ENCODE data around the gene ZFP64.
"Not testable (repeated sequence)": the region's sequence is repeated elsewhere in the genome, so short reads cannot be mapped to it uniquely, and the experiment has no call there.

Gene ZFP64

DNA sequence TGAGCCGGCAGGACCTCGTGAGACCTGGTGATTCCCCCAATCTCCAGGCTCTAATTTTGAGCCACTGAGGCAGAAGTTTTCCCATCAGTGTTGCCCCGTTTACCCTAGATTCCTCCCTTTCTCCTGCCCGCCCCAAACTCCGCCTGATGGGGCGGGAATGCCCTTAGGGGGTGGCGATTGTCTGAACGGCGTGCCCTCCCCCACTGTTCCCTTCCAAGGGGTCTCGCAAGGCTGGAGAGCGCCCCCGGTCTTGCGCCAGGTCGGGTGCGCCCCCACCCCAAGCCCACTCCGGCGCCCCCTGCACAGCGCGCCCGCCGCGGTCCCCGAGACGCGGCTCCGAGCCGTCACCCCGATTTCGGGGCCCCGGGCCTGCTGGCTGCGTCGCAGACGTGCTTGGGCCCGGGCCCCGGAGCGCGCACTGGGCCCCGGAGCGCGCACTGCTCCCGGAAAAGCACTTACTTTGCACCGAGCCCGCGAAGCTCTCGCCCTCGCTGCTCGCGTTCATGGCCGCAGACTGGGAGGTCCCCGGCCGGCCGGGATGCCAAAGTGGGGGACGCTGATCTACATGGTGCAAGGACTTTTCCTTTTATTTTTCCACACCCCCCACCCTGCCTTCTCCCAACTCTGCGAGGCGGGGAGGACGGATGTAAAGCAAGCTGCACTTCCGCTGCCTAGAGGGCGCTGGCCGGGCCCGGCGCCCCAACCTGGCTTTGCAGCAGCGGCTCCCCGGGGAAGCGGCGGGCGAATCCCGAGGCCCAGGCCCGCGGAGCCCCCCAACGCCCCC lies at the start of gene ZFP64:
Gene ZFP64, minus strand, starts transcription at position 648 of the 784 bp plus-strand sequence. Its CDS starts 143 bp downstream, at position 505.
- DNase-seq, result peak; percentile 83

GRCh38 chr20:52240802-52241201 lies 49.2 kb upstream of the ZFP64 start:
- DNase-seq, result no peak

- no peak for DNase-seq
Observed at GRCh38 chr20:52239102-52239501, 47.5 kb upstream of the ZFP64 start.

- DNase-seq, result no peak
Observed at GRCh38 chr20:52236292-52236691, 44.7 kb upstream of the ZFP64 start.

- no peak for DNase-seq
Observed at GRCh38 chr20:52235129-52235528, 43.5 kb upstream of the ZFP64 start.

GRCh38 chr20:52234302-52235045 lies 42.9 kb upstream of the ZFP64 start:
- no peak for DNase-seq

DNA sequence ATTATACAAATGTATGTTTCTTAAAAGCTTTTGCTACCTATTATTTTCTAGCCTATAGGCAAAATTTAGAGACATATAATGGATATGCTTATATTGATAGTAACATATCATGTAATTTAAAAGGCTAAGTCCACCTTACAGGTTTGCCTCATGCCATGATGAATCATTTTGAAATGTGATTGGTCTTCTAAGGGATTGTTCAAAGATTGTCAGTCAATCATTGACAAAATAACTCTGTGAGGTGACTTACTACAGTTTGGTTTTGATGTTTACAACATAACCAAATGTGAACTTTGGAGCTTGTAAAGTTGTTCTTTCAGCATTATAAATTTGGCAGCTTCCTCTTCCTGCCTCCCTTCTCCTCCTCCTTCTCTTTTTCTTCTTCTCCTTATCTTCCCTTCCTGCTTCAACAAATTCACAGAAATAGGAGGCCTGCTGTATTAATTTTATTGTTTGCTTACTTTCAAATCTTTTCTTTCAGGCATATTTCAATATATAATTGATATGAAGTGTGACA lies 39.7 kb upstream of the ZFP64 start:
- DNase-seq, result no peak

GRCh38 chr20:52230409-52230808 lies 38.8 kb upstream of the ZFP64 start:
- DNase-seq, result no peak

GRCh38 chr20:52229346-52229745 lies 37.8 kb upstream of the ZFP64 start:
- not testable (repeated sequence) for DNase-seq

DNA sequence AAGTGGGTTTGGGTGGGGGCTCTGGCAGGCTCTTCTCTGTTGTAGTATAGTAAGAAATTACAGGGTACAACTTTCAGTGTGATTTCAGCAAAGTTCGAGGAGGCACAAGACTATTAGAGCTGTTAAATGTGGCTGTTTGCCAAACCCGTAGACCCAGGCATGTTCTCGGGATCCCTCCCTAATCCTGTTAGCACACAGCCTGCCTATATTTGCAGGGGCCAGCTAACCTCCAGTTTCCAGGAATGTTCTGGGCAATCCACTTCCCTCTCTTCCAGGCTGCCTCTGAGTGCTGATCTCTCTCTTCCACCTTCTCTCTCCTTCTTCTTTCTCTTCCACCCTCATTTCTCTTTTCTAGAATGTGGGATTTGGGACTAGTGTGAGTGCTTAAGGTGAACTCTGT lies 34.8 kb upstream of the ZFP64 start:
- no peak for DNase-seq

DNA sequence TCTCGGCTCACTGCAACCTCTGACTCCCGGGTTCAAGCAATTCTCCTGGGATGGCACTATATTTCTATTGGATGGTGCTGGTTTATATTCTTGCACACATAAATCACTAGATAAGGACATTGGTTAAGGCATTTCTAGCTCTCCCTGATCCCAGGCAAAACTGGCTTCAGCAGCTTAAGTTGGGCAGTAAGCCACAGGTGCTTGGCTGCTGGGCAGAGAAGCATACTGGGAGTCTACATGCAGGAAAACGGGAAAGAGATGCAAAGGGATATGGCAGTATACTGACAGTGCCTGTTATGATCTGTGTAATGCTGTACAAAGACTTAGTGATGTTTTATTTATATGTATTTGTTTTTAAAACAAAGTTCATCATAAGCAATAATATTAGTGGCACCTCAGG lies 33.3 kb upstream of the ZFP64 start:
- no peak for DNase-seq

DNA sequence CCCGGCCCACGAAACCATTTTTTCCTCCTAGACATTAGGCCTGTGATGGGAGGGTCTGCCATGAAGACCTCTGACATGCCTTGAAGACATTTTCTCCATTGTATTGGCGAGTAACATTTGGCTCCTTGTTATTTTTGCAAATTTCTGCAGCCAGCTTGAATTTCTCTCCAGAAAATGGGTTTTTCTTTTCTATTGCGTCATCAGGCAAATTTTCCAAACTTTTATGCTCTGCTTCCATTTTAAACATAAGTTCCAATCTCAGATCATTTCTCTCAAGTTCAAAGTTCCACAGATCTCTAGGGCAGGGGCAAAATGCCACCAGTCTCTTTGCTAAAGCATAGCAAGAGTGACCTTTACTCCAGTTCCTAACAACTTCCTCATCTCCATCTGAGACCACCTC lies 29.8 kb upstream of the ZFP64 start:
- not testable (repeated sequence) for DNase-seq

DNA sequence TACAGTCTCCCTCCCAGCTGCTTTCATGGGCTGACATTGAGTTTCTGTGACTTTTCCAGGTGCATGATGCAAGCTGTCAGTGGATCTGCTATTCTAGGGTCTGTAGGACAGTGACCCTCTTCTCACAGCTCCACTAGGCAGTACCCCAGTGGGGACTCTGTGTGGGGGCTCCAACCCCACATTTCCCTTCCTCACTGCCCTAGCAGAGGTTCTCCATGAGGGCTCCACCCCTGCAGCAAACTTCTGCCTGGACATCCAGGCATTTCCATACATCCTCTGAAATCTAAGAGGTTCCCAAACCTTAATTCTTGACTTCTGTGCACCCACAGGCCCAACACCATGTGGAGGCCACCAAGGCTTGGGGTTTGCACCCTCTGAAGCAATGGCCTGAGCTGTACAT lies 29.3 kb upstream of the ZFP64 start:
- not testable (repeated sequence) for DNase-seq

GRCh38 chr20:52219441-52219840 lies 27.9 kb upstream of the ZFP64 start:
- no peak for DNase-seq

GRCh38 chr20:52217689-52218395 lies 26.3 kb upstream of the ZFP64 start:
- DNase-seq, result no peak

DNA sequence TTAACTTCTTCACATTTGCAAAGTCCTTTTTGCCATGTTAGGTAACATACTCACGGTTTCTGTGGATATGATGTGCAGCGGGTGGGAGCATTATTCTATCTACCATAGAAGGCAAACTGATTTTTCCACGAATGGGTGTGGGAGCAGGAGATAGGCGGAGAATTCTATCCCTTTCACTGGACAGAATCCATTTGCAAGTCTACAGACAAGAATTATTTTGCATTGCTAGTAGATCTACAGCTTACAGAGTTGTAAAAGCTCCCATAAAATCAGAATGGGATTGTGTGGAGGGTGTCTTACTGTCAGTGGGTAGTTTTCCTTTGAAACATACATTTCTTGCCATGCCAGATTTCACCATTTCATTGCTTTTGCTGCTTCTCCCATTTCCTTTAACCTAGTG lies 22.4 kb upstream of the ZFP64 start:
- DNase-seq, result no peak

- DNase-seq, result no peak
Observed at GRCh38 chr20:52212943-52213342, 21.4 kb upstream of the ZFP64 start.

DNA sequence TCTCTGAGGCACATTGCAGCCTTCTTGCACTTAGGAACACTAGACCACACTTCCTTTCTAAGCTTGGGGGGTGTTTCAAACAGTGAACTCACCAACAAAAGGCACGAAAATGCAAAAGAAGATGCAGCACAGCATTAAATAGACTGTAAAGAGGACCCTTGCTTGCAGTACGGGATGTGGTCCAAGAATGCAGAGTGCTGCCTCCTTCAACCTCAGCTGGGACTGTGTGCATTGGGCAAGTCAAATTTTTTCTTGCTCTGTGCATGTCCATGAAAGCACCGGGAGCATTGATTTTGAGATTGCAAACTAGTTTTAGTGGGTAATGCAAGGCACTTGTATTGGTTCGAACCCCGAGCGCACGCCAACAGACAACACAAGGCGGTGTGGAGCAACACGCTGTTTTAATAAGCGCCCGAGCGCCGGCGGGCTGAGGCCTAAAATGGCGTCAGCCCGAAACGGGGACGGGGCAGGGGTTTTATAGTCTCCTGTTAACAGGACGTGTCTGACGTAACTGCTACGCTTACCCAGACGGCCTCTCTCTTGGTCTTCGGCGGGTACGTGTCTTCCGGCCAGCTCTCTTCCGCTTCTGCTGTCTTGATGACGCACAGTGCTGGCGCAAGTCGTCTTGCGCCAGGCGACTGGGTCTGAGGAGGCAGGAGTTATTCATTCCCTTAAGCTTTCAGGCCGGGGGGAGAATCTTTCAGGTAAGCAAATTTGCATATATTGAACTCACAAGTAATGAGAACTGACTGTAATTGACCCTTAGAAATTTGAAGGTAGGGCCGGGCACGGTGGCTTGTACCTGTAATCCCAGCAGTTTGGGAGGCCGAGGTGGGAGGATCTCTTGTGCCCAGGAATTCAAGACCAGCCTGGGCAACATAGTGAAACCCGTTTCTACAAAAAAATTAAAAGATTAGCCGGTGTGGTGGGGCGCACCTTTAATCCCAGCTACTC lies 18.7 kb upstream of the ZFP64 start:
- DNase-seq, result no peak

GRCh38 chr20:52209154-52209571 lies 17.6 kb upstream of the ZFP64 start:
- DNase-seq, result no peak

- DNase-seq, result no peak
Observed at GRCh38 chr20:52207020-52207810, 15.6 kb upstream of the ZFP64 start.

- no peak for DNase-seq
Observed at GRCh38 chr20:52204136-52204535, 12.6 kb upstream of the ZFP64 start.

All from NCI-H510A treated with DMSO at 0.1 percent for 48 hours (cell line).